Measurements from ENCODE around the gene RAB3IL1. TPM values are rescaled to one million over a fixed set of nuclear protein-coding genes. Genes with fewer than 3 reads are reported as not detected.
A peak's percentile ranks its signal among the peaks of the same experiment; 100 is the strongest.

The RAB3IL1 gene
- total and polyA plus RNA-seq, 2 of the 13 experiments (the other 11 are each of a cell fraction or from before 2014, with no cell fraction given): 1.2 to 2.0 TPM

DNA sequence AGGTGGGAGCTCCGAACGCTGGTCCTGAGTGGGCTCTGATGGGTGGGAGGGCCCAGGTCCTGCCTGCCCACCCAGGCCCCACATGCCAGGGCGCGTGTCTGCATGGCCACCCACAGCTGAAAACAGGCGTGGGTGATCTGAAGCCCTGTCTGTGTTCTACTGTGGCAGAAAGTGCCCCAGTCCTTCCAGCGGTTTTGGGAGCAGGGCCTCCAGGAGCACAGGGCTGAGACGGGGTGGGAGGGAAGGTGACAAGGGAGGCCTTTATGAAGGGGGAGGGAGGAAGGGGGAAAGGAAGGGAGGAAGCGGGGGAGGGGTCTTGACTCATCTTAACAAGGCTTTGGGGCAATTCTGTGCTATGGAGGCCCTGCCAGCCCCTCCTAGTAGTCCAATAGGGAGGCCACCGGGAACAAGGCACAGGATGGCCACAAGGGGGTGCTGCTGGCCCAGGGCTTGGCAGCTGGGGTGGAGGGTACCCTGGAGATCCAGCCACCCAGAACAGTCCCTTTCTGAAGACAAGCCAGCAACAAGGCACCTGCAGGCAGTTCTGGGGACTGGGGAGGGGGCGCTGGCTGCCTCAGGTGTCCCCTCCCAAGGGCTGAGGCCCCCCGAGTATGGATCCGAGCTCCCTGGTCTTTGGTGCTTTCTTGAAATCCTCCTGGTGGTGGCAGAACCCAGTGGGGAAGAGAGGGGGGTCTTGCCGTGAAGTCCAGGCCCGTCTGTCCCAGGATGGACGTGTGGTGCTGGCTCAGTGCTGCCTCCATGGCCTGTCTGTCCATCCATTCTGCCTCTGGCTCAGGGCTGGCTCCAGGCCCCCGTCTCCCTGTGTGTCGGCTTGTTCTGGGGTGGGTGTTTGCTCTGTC, 19.7 kb downstream of the RAB3IL1 start (continued):
- TF ChIP-seq KLF13 (CRISPR knock-in tag; IDR thresholded peaks at IDR 0.05): 0 out of 2 replicates have a peak, but pooled peaks have one; percentile 33
- no peak for TF ChIP-seq HMGXB3 (CRISPR knock-in tag; IDR thresholded peaks at IDR 0.05; ENCODE audit: borderline replicate concordance)
- TF ChIP-seq, protein P1, sequence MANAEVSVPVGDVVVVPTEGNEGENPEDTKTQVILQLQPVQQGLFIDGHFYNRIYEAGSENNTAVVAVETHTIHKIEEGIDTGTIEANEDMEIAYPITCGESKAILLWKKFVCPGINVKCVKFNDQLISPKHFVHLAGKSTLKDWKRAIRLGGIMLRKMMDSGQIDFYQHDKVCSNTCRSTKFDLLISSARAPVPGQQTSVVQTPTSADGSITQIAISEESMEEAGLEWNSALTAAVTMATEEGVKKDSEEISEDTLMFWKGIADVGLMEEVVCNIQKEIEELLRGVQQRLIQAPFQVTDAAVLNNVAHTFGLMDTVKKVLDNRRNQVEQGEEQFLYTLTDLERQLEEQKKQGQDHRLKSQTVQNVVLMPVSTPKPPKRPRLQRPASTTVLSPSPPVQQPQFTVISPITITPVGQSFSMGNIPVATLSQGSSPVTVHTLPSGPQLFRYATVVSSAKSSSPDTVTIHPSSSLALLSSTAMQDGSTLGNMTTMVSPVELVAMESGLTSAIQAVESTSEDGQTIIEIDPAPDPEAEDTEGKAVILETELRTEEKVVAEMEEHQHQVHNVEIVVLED (CRISPR knock-in tag; IDR thresholded peaks at IDR 0.05; ENCODE audit: borderline replicate concordance): 0 out of 2 replicates have a peak, but pooled peaks have one; percentile 17
- no peak for TF ChIP-seq CAMTA2 (CRISPR knock-in tag; IDR thresholded peaks at IDR 0.05; ENCODE audit: borderline replicate concordance)
- no peak for TF ChIP-seq HNF4G (IDR thresholded peaks at IDR 0.05; ENCODE audit: borderline replicate concordance, low read depth, low read length)
- no peak for TF ChIP-seq HNF4G (CRISPR knock-in tag; IDR thresholded peaks at IDR 0.05; ENCODE audit: borderline replicate concordance, low read depth)
- no peak for TF ChIP-seq ZFP36 (IDR thresholded peaks at IDR 0.05; ENCODE audit: borderline replicate concordance, low read depth, low read length, partially characterized antibody)
- TF ChIP-seq, protein P2, sequence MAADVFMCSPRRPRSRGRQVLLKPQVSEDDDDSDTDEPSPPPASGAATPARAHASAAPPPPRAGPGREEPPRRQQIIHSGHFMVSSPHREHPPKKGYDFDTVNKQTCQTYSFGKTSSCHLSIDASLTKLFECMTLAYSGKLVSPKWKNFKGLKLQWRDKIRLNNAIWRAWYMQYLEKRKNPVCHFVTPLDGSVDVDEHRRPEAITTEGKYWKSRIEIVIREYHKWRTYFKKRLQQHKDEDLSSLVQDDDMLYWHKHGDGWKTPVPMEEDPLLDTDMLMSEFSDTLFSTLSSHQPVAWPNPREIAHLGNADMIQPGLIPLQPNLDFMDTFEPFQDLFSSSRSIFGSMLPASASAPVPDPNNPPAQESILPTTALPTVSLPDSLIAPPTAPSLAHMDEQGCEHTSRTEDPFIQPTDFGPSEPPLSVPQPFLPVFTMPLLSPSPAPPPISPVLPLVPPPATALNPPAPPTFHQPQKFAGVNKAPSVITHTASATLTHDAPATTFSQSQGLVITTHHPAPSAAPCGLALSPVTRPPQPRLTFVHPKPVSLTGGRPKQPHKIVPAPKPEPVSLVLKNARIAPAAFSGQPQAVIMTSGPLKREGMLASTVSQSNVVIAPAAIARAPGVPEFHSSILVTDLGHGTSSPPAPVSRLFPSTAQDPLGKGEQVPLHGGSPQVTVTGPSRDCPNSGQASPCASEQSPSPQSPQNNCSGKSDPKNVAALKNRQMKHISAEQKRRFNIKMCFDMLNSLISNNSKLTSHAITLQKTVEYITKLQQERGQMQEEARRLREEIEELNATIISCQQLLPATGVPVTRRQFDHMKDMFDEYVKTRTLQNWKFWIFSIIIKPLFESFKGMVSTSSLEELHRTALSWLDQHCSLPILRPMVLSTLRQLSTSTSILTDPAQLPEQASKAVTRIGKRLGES (CRISPR knock-in tag; IDR thresholded peaks at IDR 0.05; ENCODE audit: borderline replicate concordance): no peak
- no peak for TF ChIP-seq CHD4 (IDR thresholded peaks at IDR 0.05; ENCODE audit: borderline replicate concordance, low read length)
- no peak for TF ChIP-seq ZMAT3 (CRISPR knock-in tag; conservative IDR thresholded peaks at IDR 0.05)
- TF ChIP-seq HNRNPLL (IDR thresholded peaks at IDR 0.05; ENCODE audit: low read depth, low read length, poor library complexity, severe bottlenecking): no peak
- TF ChIP-seq ZNF766 (CRISPR knock-in tag; IDR thresholded peaks at IDR 0.05; ENCODE audit: borderline replicate concordance): no peak
- no peak for TF ChIP-seq ZNF274 (CRISPR knock-in tag; IDR thresholded peaks at IDR 0.05)
- no peak for TF ChIP-seq ZNF567 (CRISPR knock-in tag; IDR thresholded peaks at IDR 0.05; ENCODE audit: borderline replicate concordance)
- no peak for TF ChIP-seq KAT2B (IDR thresholded peaks at IDR 0.05; ENCODE audit: borderline replicate concordance, low read depth, low read length)
- TF ChIP-seq ARHGAP35 (CRISPR knock-in tag; IDR thresholded peaks at IDR 0.05; ENCODE audit: borderline replicate concordance): no peak
- no peak for TF ChIP-seq NR2C2 (CRISPR knock-in tag; IDR thresholded peaks at IDR 0.05; ENCODE audit: borderline replicate concordance)
- TF ChIP-seq SIN3A (IDR thresholded peaks at IDR 0.05; ENCODE audit: borderline replicate concordance, low read depth, low read length): no peak
